ELF-1 (cell line): ENCODE results near the gene POLA2.
A peak's percentile ranks its signal among the peaks of the same experiment; 100 is the strongest.
"Not testable (repeated sequence)": the region's sequence is repeated elsewhere in the genome, so short reads cannot be mapped to it uniquely, and the experiment has no call there.

Experiments used
- DNase-seq: peaks from one replicate; pipeline ENCODE4 v3.0.0-alpha.2; 2016; ENCODE audit warnings: low read depth, low spot score

POLA2 gene

GRCh38 chr11:65261591-65262380 is at the start of gene POLA2:
TSS of gene POLA2 (plus strand) at chr11:65261962. CDS start at chr11:65262293, 331 bp downstream.
- DNase-seq = peak; percentile 97

GRCh38 chr11:65212226-65212801 is 49.4 kb upstream of the POLA2 start:
- no peak for DNase-seq

- no peak for DNase-seq
Measured at GRCh38 chr11:65213322-65214211, 48.2 kb upstream of the POLA2 start.

GRCh38 chr11:65214212-65214845 is 47.4 kb upstream of the POLA2 start:
- DNase-seq = no peak

- DNase-seq = no peak
Measured at GRCh38 chr11:65215441-65216076, 46.2 kb upstream of the POLA2 start.

GRCh38 chr11:65216830-65217229 is 44.9 kb upstream of the POLA2 start:
- no peak for DNase-seq

GRCh38 chr11:65217441-65218423 is 44.0 kb upstream of the POLA2 start:
- DNase-seq = no peak

GRCh38 chr11:65218446-65218845 is 43.3 kb upstream of the POLA2 start:
- no peak for DNase-seq

- no peak for DNase-seq
Measured at GRCh38 chr11:65219930-65220213, 41.9 kb upstream of the POLA2 start.

- no peak for DNase-seq
Measured at GRCh38 chr11:65221026-65221425, 40.7 kb upstream of the POLA2 start.

- no peak for DNase-seq
Measured at GRCh38 chr11:65223011-65223410, 38.8 kb upstream of the POLA2 start.

- DNase-seq = peak; percentile 71
Measured at GRCh38 chr11:65224930-65225278, 36.9 kb upstream of the POLA2 start.

GRCh38 chr11:65225279-65226102 is 36.3 kb upstream of the POLA2 start:
- peak; percentile 73 for DNase-seq

- DNase-seq = no peak
Measured at GRCh38 chr11:65226103-65226442, 35.7 kb upstream of the POLA2 start.

- DNase-seq = no peak
Measured at GRCh38 chr11:65227879-65228278, 33.9 kb upstream of the POLA2 start.

- no peak for DNase-seq
Measured at GRCh38 chr11:65236194-65237059, 25.3 kb upstream of the POLA2 start.

GRCh38 chr11:65238302-65238701 is 23.5 kb upstream of the POLA2 start:
- DNase-seq = not testable (repeated sequence)

- DNase-seq = no peak
Measured at GRCh38 chr11:65241134-65241533, 20.6 kb upstream of the POLA2 start.

- DNase-seq = no peak
Measured at GRCh38 chr11:65241692-65242091, 20.1 kb upstream of the POLA2 start.
